OCI-LY3 (cell line): ENCODE measurements around the gene OTOL1.
"Not testable (repeated sequence)": the region's sequence is repeated elsewhere in the genome, so short reads cannot be mapped to it uniquely, and the experiment has no call there.

Experiments used
- H2AFZ ChIP-seq: fragments of 200-600, 300-600 bp; shearing (Covaris generic); 2 replicates; pipeline ENCODE4 v1.6.0; 2014; ENCODE audit warnings: antibody characterized with exemption, low read depth, low read length
- H3K27ac ChIP-seq: fragments of 200-600, 300-600 bp; sonication (generic); 2 replicates; pipeline ENCODE4 v1.5.1; 2014; ENCODE audit warnings: mild to moderate bottlenecking, low read length, moderate library complexity, mixed read lengths
- H3K27me3 ChIP-seq: fragments of 200-600, 300-600 bp; sonication (generic); 2 replicates; pipeline ENCODE4 v1.6.1; 2014; ENCODE audit warnings: low read depth, low read length, mixed read lengths
- H3K36me3 ChIP-seq: fragments of 200-600, 300-600 bp; sonication (generic); replicated peaks from 2 replicates; pipeline ENCODE3; 2014; ENCODE audit warnings: low read depth, low read length, mixed read lengths
- H3K4me1 ChIP-seq: fragments of 300-600, 200-600 bp; sonication (generic); 2 replicates; pipeline ENCODE4 v1.6.1; 2014; ENCODE audit warnings: low read length, mixed read lengths
- H3K4me2 ChIP-seq: fragments of 200-600, 300-600 bp; sonication (generic); 2 replicates; pipeline ENCODE4 v1.6.1; 2014; ENCODE audit warnings: low read length, mixed read lengths
- H3K4me3 ChIP-seq: fragments of 300-600, 200-600 bp; sonication (generic); 2 replicates; pipeline ENCODE4 v1.5.1; 2014; ENCODE audit warnings: antibody characterized with exemption, mild to moderate bottlenecking, low read length, moderate library complexity
- H3K79me2 ChIP-seq: fragments of 300-600, 200-600 bp; shearing (Covaris generic); 2 replicates; pipeline ENCODE4 v1.6.1; 2014; ENCODE audit warnings: mild to moderate bottlenecking, low read length, mixed read lengths
- H3K9ac ChIP-seq: fragments of 300-600, 200-600 bp; shearing (Covaris generic); 2 replicates; pipeline ENCODE4 v1.6.0; 2014; ENCODE audit warnings: mild to moderate bottlenecking, low read length, moderate library complexity
- H3K9me3 ChIP-seq: fragments of 200-600, 300-600 bp; shearing (Covaris generic); 2 replicates; pipeline ENCODE4 v1.6.1; 2014; ENCODE audit warnings: low read length, mixed read lengths; ENCODE audit not compliant: insufficient read depth
- H4K20me1 ChIP-seq: fragments of 200-600, 300-600 bp; sonication (generic); 2 replicates; pipeline ENCODE4 v1.6.1; 2016; ENCODE audit warnings: low read length, mixed read lengths; ENCODE audit not compliant: insufficient read depth
- EZH2phosphoT487 ChIP-seq: fragments of 200-600 bp; shearing (Covaris generic); IDR thresholded peaks from 2 replicates; pipeline ENCODE4 v1.6.1; 2018; ENCODE audit warnings: antibody characterized with exemption, mixed run types, low read depth
- TF ChIP-seq, protein P1 (sequence below): fragments of 200-600, 300-600 bp; sonication (generic); IDR thresholded peaks from 2 replicates; pipeline ENCODE4 v1.5.1; 2014; ENCODE audit warnings: antibody characterized with exemption, low read length, low read depth

OTOL1 gene

DNA sequence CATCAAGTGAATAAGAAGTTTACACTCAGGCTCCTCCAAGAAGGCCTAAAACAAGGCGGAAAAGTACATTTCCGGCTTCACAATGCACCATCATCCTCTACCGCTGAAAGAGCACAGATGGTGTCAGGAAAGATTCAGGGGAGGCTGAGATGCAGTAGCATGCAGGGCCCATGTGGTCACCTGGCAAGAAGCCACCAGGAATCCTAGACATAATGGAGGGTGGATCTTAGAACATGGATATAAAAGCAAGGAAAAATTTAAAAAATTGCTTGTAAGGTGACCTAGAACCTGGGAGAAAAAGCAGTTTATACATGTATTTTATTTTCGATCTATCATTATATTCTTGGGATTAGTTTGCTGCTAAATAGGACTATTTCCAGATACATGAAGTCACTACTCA is 21.9 kb upstream of the OTOL1 start:
- no peak overlapping the region for H3K27ac ChIP-seq
- H2AFZ ChIP-seq: no peak overlapping the region
- H4K20me1 ChIP-seq: no peaks in the 10 kb centered on the region
- H3K9ac ChIP-seq: no peak overlapping the region
- no peaks in the 10 kb centered on the region for H3K36me3 ChIP-seq
- H3K4me2 ChIP-seq: no peak overlapping the region
- no peaks in the 10 kb centered on the region for H3K27me3 ChIP-seq
- no peaks in the 10 kb centered on the region for H3K79me2 ChIP-seq
- no peaks in the 10 kb centered on the region for H3K9me3 ChIP-seq
- no peak overlapping the region for H3K4me3 ChIP-seq
- peaks cover 20% of the 10 kb centered on the region for H3K4me1 ChIP-seq
- no peak for TF ChIP-seq EZH2phosphoT487
- TF ChIP-seq, protein P1, sequence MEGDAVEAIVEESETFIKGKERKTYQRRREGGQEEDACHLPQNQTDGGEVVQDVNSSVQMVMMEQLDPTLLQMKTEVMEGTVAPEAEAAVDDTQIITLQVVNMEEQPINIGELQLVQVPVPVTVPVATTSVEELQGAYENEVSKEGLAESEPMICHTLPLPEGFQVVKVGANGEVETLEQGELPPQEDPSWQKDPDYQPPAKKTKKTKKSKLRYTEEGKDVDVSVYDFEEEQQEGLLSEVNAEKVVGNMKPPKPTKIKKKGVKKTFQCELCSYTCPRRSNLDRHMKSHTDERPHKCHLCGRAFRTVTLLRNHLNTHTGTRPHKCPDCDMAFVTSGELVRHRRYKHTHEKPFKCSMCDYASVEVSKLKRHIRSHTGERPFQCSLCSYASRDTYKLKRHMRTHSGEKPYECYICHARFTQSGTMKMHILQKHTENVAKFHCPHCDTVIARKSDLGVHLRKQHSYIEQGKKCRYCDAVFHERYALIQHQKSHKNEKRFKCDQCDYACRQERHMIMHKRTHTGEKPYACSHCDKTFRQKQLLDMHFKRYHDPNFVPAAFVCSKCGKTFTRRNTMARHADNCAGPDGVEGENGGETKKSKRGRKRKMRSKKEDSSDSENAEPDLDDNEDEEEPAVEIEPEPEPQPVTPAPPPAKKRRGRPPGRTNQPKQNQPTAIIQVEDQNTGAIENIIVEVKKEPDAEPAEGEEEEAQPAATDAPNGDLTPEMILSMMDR: no peak

DNA sequence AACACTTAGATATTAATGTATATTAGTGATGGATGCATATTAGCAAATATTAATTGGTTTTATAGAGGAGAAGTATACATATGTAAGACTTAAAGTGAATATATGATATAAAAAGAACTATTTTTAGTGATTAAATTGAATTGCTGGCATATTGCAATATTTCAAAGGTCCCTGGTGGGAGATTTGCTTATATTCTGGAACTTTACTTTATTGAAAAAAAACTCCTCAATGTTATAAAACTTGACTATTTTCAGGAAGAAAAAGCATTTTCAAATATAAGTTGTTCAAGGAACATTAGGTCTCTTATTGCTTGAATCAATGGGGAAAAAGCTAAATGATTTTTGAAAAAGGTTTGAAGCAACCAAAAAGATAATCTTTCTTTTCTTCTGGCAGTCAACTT is 21.4 kb upstream of the OTOL1 start:
- Histone ChIP-seq H3K79me2 (no peaks in the 10 kb centered on the region), H4K20me1 (no peaks in the 10 kb centered on the region), H3K4me2 (no peak overlapping the region), H3K4me3 (no peak overlapping the region), H3K36me3 (no peaks in the 10 kb centered on the region), H3K4me1 (peaks cover 16% of the 10 kb centered on the region), H2AFZ (no peak overlapping the region), H3K9ac (no peak overlapping the region), H3K27me3 (no peaks in the 10 kb centered on the region), H3K27ac (no peak overlapping the region), H3K9me3 (no peaks in the 10 kb centered on the region)
- TF ChIP-seq EZH2phosphoT487: no peak
- TF ChIP-seq, protein P1: no peak

DNA sequence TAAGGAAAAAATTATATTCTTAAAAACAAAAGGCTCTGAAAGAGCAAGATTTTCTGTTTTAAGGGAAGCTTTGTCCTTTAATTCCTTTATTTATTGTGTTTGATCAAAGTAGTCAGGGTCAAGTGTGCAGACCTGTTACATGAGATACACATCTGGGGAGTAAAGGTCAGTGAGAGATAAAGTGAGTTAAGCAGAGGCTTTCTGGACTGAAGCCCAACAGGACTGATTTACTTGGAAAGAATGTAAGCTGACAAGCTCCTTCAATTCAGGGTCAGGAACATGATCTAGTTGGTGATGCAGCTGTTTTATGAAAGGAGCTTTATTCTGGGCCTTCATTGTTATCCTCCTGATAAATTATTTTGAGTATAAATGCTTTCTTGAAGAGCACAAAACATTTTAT is 20.7 kb upstream of the OTOL1 start:
- Histone ChIP-seq H3K27ac (no peak overlapping the region), H3K9me3 (no peaks in the 10 kb centered on the region), H3K4me2 (no peak overlapping the region), H3K79me2 (no peaks in the 10 kb centered on the region), H3K36me3 (no peaks in the 10 kb centered on the region), H4K20me1 (no peaks in the 10 kb centered on the region), H3K9ac (no peak overlapping the region), H3K27me3 (no peaks in the 10 kb centered on the region), H2AFZ (no peak overlapping the region), H3K4me3 (no peak overlapping the region), H3K4me1 (peaks cover 14% of the 10 kb centered on the region)
- no peak for TF ChIP-seq EZH2phosphoT487
- TF ChIP-seq, protein P1: no peak

DNA sequence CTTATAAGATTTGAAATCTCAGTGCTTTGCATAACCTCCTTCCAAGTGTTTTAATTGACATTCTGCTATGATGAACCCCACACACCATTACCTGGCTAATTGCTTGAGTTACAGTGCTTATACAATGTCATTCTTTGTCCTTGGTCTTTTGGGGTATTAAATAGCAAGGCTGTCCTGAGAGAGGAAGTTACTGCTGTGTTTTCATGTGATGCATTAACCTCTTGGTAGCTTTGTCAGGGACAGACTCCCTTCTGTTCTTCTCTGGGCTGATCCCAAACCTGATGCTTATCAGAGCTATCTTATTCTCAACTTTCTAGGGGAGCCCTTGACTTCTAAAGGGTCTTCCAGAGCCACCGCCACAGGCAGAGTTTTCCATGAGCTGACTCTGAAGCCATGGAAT is 12.4 kb upstream of the OTOL1 start:
- no peak overlapping the region for H3K4me3 ChIP-seq
- no peak overlapping the region for H3K9ac ChIP-seq
- no peaks in the 10 kb centered on the region for H4K20me1 ChIP-seq
- no peaks in the 10 kb centered on the region for H3K9me3 ChIP-seq
- no peak for TF ChIP-seq EZH2phosphoT487
- TF ChIP-seq, protein P1: no peak
- no peaks in the 10 kb centered on the region for H3K27me3 ChIP-seq
- no peaks in the 10 kb centered on the region for H3K36me3 ChIP-seq
- peaks cover 16% of the 10 kb centered on the region for H3K4me1 ChIP-seq
- H3K27ac ChIP-seq: no peak overlapping the region
- H2AFZ ChIP-seq: no peak overlapping the region
- no peaks in the 10 kb centered on the region for H3K79me2 ChIP-seq
- no peak overlapping the region for H3K4me2 ChIP-seq

DNA sequence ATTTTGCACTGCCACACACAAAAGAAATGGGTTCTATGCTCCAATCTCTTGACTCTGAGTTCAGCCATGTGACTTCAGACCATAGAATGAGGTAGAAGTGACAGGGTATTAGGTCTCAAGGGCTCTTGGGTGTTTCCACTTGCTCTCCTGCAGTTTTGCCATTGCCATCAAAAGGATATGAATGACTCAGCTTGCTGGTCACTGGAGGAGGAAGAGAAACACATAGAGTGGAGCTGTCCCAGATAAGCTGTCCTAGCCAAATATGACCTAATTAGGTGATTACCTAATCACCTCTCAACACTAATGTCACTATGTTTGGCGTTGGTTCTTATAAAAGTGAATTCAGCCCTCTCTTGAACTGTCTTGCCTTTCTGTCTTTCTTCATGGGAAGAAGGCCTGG is 8.3 kb upstream of the OTOL1 start:
- H3K27me3 ChIP-seq, H2AFZ ChIP-seq, H4K20me1 ChIP-seq, H3K36me3 ChIP-seq, H3K27ac ChIP-seq, H3K79me2 ChIP-seq, H3K9ac ChIP-seq, H3K4me3 ChIP-seq, H3K4me2 ChIP-seq, H3K9me3 ChIP-seq: not testable (repeated sequence)
- H3K4me1 ChIP-seq: peaks cover 44% of the 10 kb centered on the region
